ENCODE results near the gene THAP12.

The THAP12 gene

GRCh38 chr11:76394411-76394810 is 13.5 kb upstream of the THAP12 start:
- TF ChIP-seq JUND (IDR thresholded peaks at IDR 0.05; ENCODE audit: low read depth), result no peak
- in situ Hi-C loops (cut with HindIII; ENCODE audit: low pct_unique_long_range_greater_than_20kb, low sequenced_read_pairs), result no loop called here
- no peak for DNase-seq (ENCODE audit: low read depth in 1 of 2, low spot score in 1 of 2)

- TF ChIP-seq JUND (IDR thresholded peaks at IDR 0.05; ENCODE audit: low read depth), result no peak
- no peak for DNase-seq (ENCODE audit: low read depth in 1 of 2, low spot score in 1 of 2)
- in situ Hi-C loops (cut with HindIII; ENCODE audit: low pct_unique_long_range_greater_than_20kb, low sequenced_read_pairs), result no loop called here
These were observed 11.9 kb upstream of the THAP12 start for GRCh38 chr11:76392870-76393269.

GRCh38 chr11:76391811-76392475 is 11.0 kb upstream of the THAP12 start:
- no peak for TF ChIP-seq JUND (IDR thresholded peaks at IDR 0.05; ENCODE audit: low read depth)
- in situ Hi-C loops (cut with HindIII; ENCODE audit: low pct_unique_long_range_greater_than_20kb, low sequenced_read_pairs), result no loop called here

GRCh38 chr11:76391021-76391420 is 10.1 kb upstream of the THAP12 start:
- TF ChIP-seq JUND (IDR thresholded peaks at IDR 0.05; ENCODE audit: low read depth), result no peak
- DNase-seq (ENCODE audit: low read depth in 1 of 2, low spot score in 1 of 2), result peak in 1 of 2 experiments; percentile 21

More at GRCh38 chr11:76391811-76392475, 11.0 kb upstream of the THAP12 start:
- no peak for DNase-seq (ENCODE audit: low read depth in 1 of 2, low spot score in 1 of 2)

GRCh38 chr11:76388408-76388807 is 7.5 kb upstream of the THAP12 start:
- in situ Hi-C loops (cut with HindIII; ENCODE audit: low pct_unique_long_range_greater_than_20kb, low sequenced_read_pairs), result no loop called here
- no peak for TF ChIP-seq JUND (IDR thresholded peaks at IDR 0.05; ENCODE audit: low read depth)
- DNase-seq (ENCODE audit: low read depth in 1 of 2, low spot score in 1 of 2), result no peak

More at GRCh38 chr11:76391021-76391420, 10.1 kb upstream of the THAP12 start:
- in situ Hi-C loops (cut with HindIII; ENCODE audit: low pct_unique_long_range_greater_than_20kb, low sequenced_read_pairs), result no loop called here

GRCh38 chr11:76385903-76386302 is 5.0 kb upstream of the THAP12 start:
- no peak for DNase-seq (ENCODE audit: low read depth in 1 of 2, low spot score in 1 of 2)
- in situ Hi-C loops (cut with HindIII; ENCODE audit: low pct_unique_long_range_greater_than_20kb, low sequenced_read_pairs), result no loop called here
- no peak for TF ChIP-seq JUND (IDR thresholded peaks at IDR 0.05; ENCODE audit: low read depth)

GRCh38 chr11:76382209-76382608 is 1.3 kb upstream of the THAP12 start:
- in situ Hi-C loops (cut with HindIII; ENCODE audit: low pct_unique_long_range_greater_than_20kb, low sequenced_read_pairs), result no loop called here
- DNase-seq (ENCODE audit: low read depth in 1 of 2, low spot score in 1 of 2), result no peak
- TF ChIP-seq JUND (IDR thresholded peaks at IDR 0.05; ENCODE audit: low read depth), result no peak

- peak; percentile 27 to 44 for DNase-seq (ENCODE audit: low read depth in 1 of 2, low spot score in 1 of 2)
- in situ Hi-C loops (cut with HindIII; ENCODE audit: low pct_unique_long_range_greater_than_20kb, low sequenced_read_pairs), result no loop called here
- no peak for TF ChIP-seq JUND (IDR thresholded peaks at IDR 0.05; ENCODE audit: low read depth)
These were observed 564 bp downstream of the THAP12 start for GRCh38 chr11:76380159-76380976.

GRCh38 chr11:76379807-76380158 is 1.1 kb downstream of the THAP12 start:
- DNase-seq (ENCODE audit: low read depth in 1 of 2, low spot score in 1 of 2), result peak in 1 of 2 experiments; percentile 36
- in situ Hi-C loops (cut with HindIII; ENCODE audit: low pct_unique_long_range_greater_than_20kb, low sequenced_read_pairs), result no loop called here
- no peak for TF ChIP-seq JUND (IDR thresholded peaks at IDR 0.05; ENCODE audit: low read depth)

- in situ Hi-C loops (cut with HindIII; ENCODE audit: low pct_unique_long_range_greater_than_20kb, low sequenced_read_pairs), result no loop called here
- TF ChIP-seq JUND (IDR thresholded peaks at IDR 0.05; ENCODE audit: low read depth), result no peak
- no peak for DNase-seq (ENCODE audit: low read depth in 1 of 2, low spot score in 1 of 2)
These were observed 4.0 kb downstream of the THAP12 start for GRCh38 chr11:76376746-76377558.

GRCh38 chr11:76371170-76371569 is 9.8 kb downstream of the THAP12 start:
- in situ Hi-C loops (cut with HindIII; ENCODE audit: low pct_unique_long_range_greater_than_20kb, low sequenced_read_pairs), result no loop called here
- 0 out of 2 replicates have a peak, but pooled peaks have one; percentile 10 for TF ChIP-seq JUND (IDR thresholded peaks at IDR 0.05; ENCODE audit: low read depth)
- peak in 1 of 2 experiments; percentile 25 for DNase-seq (ENCODE audit: low read depth in 1 of 2, low spot score in 1 of 2)

- no peak for TF ChIP-seq JUND (IDR thresholded peaks at IDR 0.05; ENCODE audit: low read depth)
- DNase-seq (ENCODE audit: low read depth in 1 of 2, low spot score in 1 of 2), result no peak
- in situ Hi-C loops (cut with HindIII; ENCODE audit: low pct_unique_long_range_greater_than_20kb, low sequenced_read_pairs), result no loop called here
These were observed 11.5 kb downstream of the THAP12 start for GRCh38 chr11:76369406-76369805.
